HEK293 (cell line): ENCODE data around the gene SYPL2.

Source experiments
- CTCF ChIA-PET: fragments of 350-600 bp; formaldehyde crosslinking; extraction: SDS; loops from one replicate; lab custom pipeline; 2021; ENCODE audit warnings: antibody characterized with exemption; lab: Yijun Ruan, JAX
- POLR2A ChIA-PET: fragments of 300-600 bp; formaldehyde crosslinking; extraction: SDS; loops from one replicate; lab custom pipeline; 2020; ENCODE audit warnings: antibody characterized with exemption, inconsistent platforms; lab: Yijun Ruan, JAX
- H3K27ac ChIP-seq: fragments of 200-500 bp; sonication (Bioruptor generic); 2 replicates; pipeline ENCODE4 v1.5.1; 2014; ENCODE audit warnings: low read depth, low read length, control low read depth, inconsistent platforms; ENCODE audit errors: extremely low read depth
- H3K36me3 ChIP-seq, 2 experiments: fragments of 200-500 bp in 1 of 2; sonication (Bioruptor generic) in 1 of 2; 1 replicate in 1 of 2; 2 replicates in 1 of 2; pipeline ENCODE4 v1.5.1; 2014 to 2017; ENCODE audit warnings: inconsistent platforms in 2 of 2, low read length in 2 of 2; ENCODE audit not compliant: control insufficient read depth in 2 of 2, insufficient read depth in 1 of 2
- H3K4me1 ChIP-seq: fragments of 200-500 bp; sonication (Bioruptor generic); 2 replicates; pipeline ENCODE4 v1.5.1; 2014; ENCODE audit warnings: mild to moderate bottlenecking, low read length, inconsistent platforms; ENCODE audit not compliant: control insufficient read depth, insufficient read depth
- H3K4me3 ChIP-seq: 2 replicates; pipeline ENCODE4 v1.5.1; 2011; ENCODE audit warnings: low read depth, mild to moderate bottlenecking, control low read depth, low read length, moderate library complexity
- H3K9me3 ChIP-seq: fragments of 200-500 bp; sonication (Bioruptor generic); 2 replicates; pipeline ENCODE4 v1.5.1; 2014; ENCODE audit warnings: low read depth, low read length, inconsistent platforms; ENCODE audit not compliant: control insufficient read depth, insufficient read depth
- GFI1B ChIP-seq: fragments of 450-650 bp; formaldehyde crosslinking; IDR thresholded peaks from 2 replicates; pipeline ENCODE4 v1.5.1; 2016; ENCODE audit warnings: missing biosample characterization, missing genetic modification characterization
- KLF10 ChIP-seq: fragments of 450-650 bp; IDR thresholded peaks from 2 replicates; pipeline ENCODE4 v1.5.1; 2018; ENCODE audit warnings: missing biosample characterization, mild to moderate bottlenecking, missing genetic modification characterization
- KLF8 ChIP-seq: fragments of 450-650 bp; formaldehyde crosslinking; IDR thresholded peaks from 2 replicates; pipeline ENCODE4 v1.5.1; 2016; ENCODE audit warnings: missing biosample characterization, missing genetic modification characterization
- KLF9 ChIP-seq: fragments of 450-650 bp; formaldehyde crosslinking; IDR thresholded peaks from 2 replicates; pipeline ENCODE4 v1.5.1; 2016; ENCODE audit warnings: missing biosample characterization, missing genetic modification characterization, low read depth
- MYNN ChIP-seq: fragments of 450-650 bp; formaldehyde crosslinking; IDR thresholded peaks from 2 replicates; pipeline ENCODE4 v1.5.1; 2016; ENCODE audit warnings: missing biosample characterization, missing genetic modification characterization, borderline replicate concordance
- PRDM4 ChIP-seq: fragments of 450-650 bp; formaldehyde crosslinking; IDR thresholded peaks from 2 replicates; pipeline ENCODE4 v1.5.1; 2017; ENCODE audit warnings: missing biosample characterization, missing genetic modification characterization
- REPIN1 ChIP-seq: fragments of 450-650 bp; formaldehyde crosslinking; IDR thresholded peaks from 2 replicates; pipeline ENCODE4 v1.5.1; 2017; ENCODE audit warnings: missing biosample characterization, missing genetic modification characterization, low read depth
- SP2 ChIP-seq: fragments of 450-650 bp; formaldehyde crosslinking; IDR thresholded peaks from 2 replicates; pipeline ENCODE4 v1.5.1; 2016; ENCODE audit warnings: missing biosample characterization, missing genetic modification characterization
- SP7 ChIP-seq: fragments of 450-650 bp; formaldehyde crosslinking; IDR thresholded peaks from 2 replicates; pipeline ENCODE4 v1.5.1; 2016; ENCODE audit warnings: missing biosample characterization, missing genetic modification characterization
- ZBTB11 ChIP-seq: fragments of 450-650 bp; formaldehyde crosslinking; conservative IDR thresholded peaks from 2 replicates; pipeline ENCODE4 v1.5.1; 2016; ENCODE audit warnings: low read depth, missing biosample characterization, missing genetic modification characterization
- ZBTB26 ChIP-seq: fragments of 450-650 bp; formaldehyde crosslinking; optimal IDR thresholded peaks from 2 replicates; pipeline ENCODE3; 2016; ENCODE audit warnings: missing biosample characterization, mild to moderate bottlenecking, missing genetic modification characterization
- ZBTB48 ChIP-seq: fragments of 450-650 bp; formaldehyde crosslinking; IDR thresholded peaks from 2 replicates; pipeline ENCODE4 v1.5.1; 2016; ENCODE audit warnings: missing biosample characterization, missing genetic modification characterization
- ZBTB6 ChIP-seq: fragments of 450-650 bp; formaldehyde crosslinking; IDR thresholded peaks from 2 replicates; pipeline ENCODE4 v1.5.1; 2017; ENCODE audit warnings: missing biosample characterization, missing genetic modification characterization
- ZBTB8A ChIP-seq: fragments of 450-650 bp; formaldehyde crosslinking; IDR thresholded peaks from 2 replicates; pipeline ENCODE4 v1.5.1; 2016; ENCODE audit warnings: missing biosample characterization, missing genetic modification characterization
- ZEB2 ChIP-seq: fragments of 450-650 bp; formaldehyde crosslinking; IDR thresholded peaks from 2 replicates; pipeline ENCODE4 v1.5.1; 2016; ENCODE audit warnings: missing biosample characterization, missing genetic modification characterization
- ZNF18 ChIP-seq: fragments of 450-650 bp; formaldehyde crosslinking; IDR thresholded peaks from 2 replicates; pipeline ENCODE4 v1.5.1; 2016; ENCODE audit warnings: missing biosample characterization, missing genetic modification characterization
- ZNF24 ChIP-seq: fragments of 450-650 bp; formaldehyde crosslinking; IDR thresholded peaks from 2 replicates; pipeline ENCODE4 v1.5.1; 2016; ENCODE audit warnings: missing biosample characterization, missing genetic modification characterization
- ZNF335 ChIP-seq: fragments of 450-650 bp; formaldehyde crosslinking; conservative IDR thresholded peaks from 2 replicates; pipeline ENCODE4 v1.5.1; 2016; ENCODE audit warnings: missing biosample characterization, missing genetic modification characterization
- ZNF341 ChIP-seq: fragments of 450-650 bp; formaldehyde crosslinking; IDR thresholded peaks from 2 replicates; pipeline ENCODE4; 2016; ENCODE audit warnings: low read depth, missing biosample characterization, missing genetic modification characterization
- ZNF366 ChIP-seq: fragments of 450-650 bp; formaldehyde crosslinking; conservative IDR thresholded peaks from 2 replicates; pipeline ENCODE4 v1.5.1; 2016; ENCODE audit warnings: missing biosample characterization, missing genetic modification characterization
- ZNF37A ChIP-seq: fragments of 450-650 bp; IDR thresholded peaks from 2 replicates; pipeline ENCODE4 v1.5.1; 2018; ENCODE audit warnings: missing biosample characterization, missing genetic modification characterization
- ZNF426 ChIP-seq: fragments of 450-650 bp; formaldehyde crosslinking; IDR thresholded peaks from 2 replicates; pipeline ENCODE4 v1.5.1; 2017; ENCODE audit warnings: missing biosample characterization, missing genetic modification characterization, mild to moderate bottlenecking, inconsistent platforms, moderate library complexity
- ZNF473 ChIP-seq: fragments of 450-650 bp; formaldehyde crosslinking; IDR thresholded peaks from 2 replicates; pipeline ENCODE4 v1.5.1; 2017; ENCODE audit warnings: missing biosample characterization, missing genetic modification characterization
- ZNF623 ChIP-seq: fragments of 450-650 bp; formaldehyde crosslinking; IDR thresholded peaks from 2 replicates; pipeline ENCODE4 v1.5.1; 2016; ENCODE audit warnings: missing biosample characterization, missing genetic modification characterization
- ZNF76 ChIP-seq: fragments of 450-650 bp; formaldehyde crosslinking; IDR thresholded peaks from 2 replicates; pipeline ENCODE4; 2016; ENCODE audit warnings: low read depth, missing biosample characterization, missing genetic modification characterization, borderline replicate concordance
- ZNF843 ChIP-seq: fragments of 450-650 bp; formaldehyde crosslinking; IDR thresholded peaks from 2 replicates; pipeline ENCODE4 v1.5.1; 2016; ENCODE audit warnings: missing biosample characterization, missing genetic modification characterization

The SYPL2 gene

GRCh38 chr1:109509176-109510134 lies 43.1 kb downstream of the SYPL2 start, which contains the start of gene AMIGO1:
TSS of gene AMIGO1 (minus strand) at chr1:109509727. CDS start at chr1:109508912, 815 bp downstream.
- POLR2A ChIA-PET: interaction anchor here (1.4 to 1.7 kb wide), 2 partner anchors 12 to 39 kb away, joined by 5 to 7 read pairs; partner anchors contain the start of gene GNAI3
- H3K4me3 ChIP-seq: peak within 1 kb of the TSS; percentile 52
- CTCF ChIA-PET: interaction anchor here (1.1 to 36.3 kb wide), 3 partner anchors 15 to 36 kb away, joined by 3 to 1152 read pairs (median 303); partner anchors contain the start of genes CYB561D1 and GPR61

More at GRCh38 chr1:109509176-109510134, 43.1 kb downstream of the SYPL2 start, which contains the start of gene AMIGO1:
- TF ChIP-seq MYNN (tag by site-specific recombination) (0 out of 2 replicates have a peak, but pooled peaks have one; percentile 35), ZBTB48 (tag by site-specific recombination) (peak; percentile 56), ZNF366 (tag by site-specific recombination) (peak; percentile 59; the same call in 1 of the 2 replicates), ZNF473 (no peak), ZBTB26 (tag by site-specific recombination) (peak; percentile 72), KLF10 (tag by site-specific recombination) (0 out of 2 replicates have a peak, but pooled peaks have one; percentile 25), ZBTB6 (tag by site-specific recombination) (no peak), REPIN1 (tag by site-specific recombination) (no peak), ZNF623 (tag by site-specific recombination) (no peak), ZNF24 (tag by site-specific recombination) (peak; percentile 49; the same call in 1 of the 2 replicates), ZNF37A (tag by site-specific recombination) (no peak), ZNF335 (tag by site-specific recombination) (peak; percentile 71), GFI1B (no peak), ZEB2 (tag by site-specific recombination) (0 out of 2 replicates have a peak, but pooled peaks have one; percentile 19), ZNF18 (tag by site-specific recombination) (no peak), ZNF426 (no peak), ZNF843 (tag by site-specific recombination) (no peak), KLF8 (tag by site-specific recombination) (no peak), PRDM4 (tag by site-specific recombination) (no peak), ZBTB11 (tag by site-specific recombination) (0 out of 2 replicates have a peak, but pooled peaks have one; percentile 1), ZNF76 (peak; percentile 48; the same call in 1 of the 2 replicates), SP7 (tag by site-specific recombination) (peak; percentile 24; the same call in 1 of the 2 replicates), KLF9 (peak; percentile 55; the same call in 1 of the 2 replicates), SP2 (tag by site-specific recombination) (0 out of 2 replicates have a peak, but pooled peaks have one; percentile 8), ZNF341 (tag by site-specific recombination) (0 out of 2 replicates have a peak, but pooled peaks have one; percentile 42), ZBTB8A (tag by site-specific recombination) (no peak)
- peak within 1 kb of the TSS; percentile 37; the same call in 1 of the 2 replicates for H3K27ac ChIP-seq
- H3K4me1 ChIP-seq: no peaks in the 10 kb centered on the region
- no peaks in the 10 kb centered on the region for H3K36me3 ChIP-seq
- H3K9me3 ChIP-seq: no peaks in the 10 kb centered on the region
